Measurements from ENCODE around the gene RSBN1. TPM values are rescaled to one million over a fixed set of nuclear protein-coding genes. Genes with fewer than 3 reads are reported as not detected.

RSBN1 gene
- total and polyA plus RNA-seq, 10 of the 15 experiments (the other 5 are each of a cell fraction or from before 2014, with no cell fraction given), result 2.9 to 26.8 (median 11.5) TPM

DNA sequence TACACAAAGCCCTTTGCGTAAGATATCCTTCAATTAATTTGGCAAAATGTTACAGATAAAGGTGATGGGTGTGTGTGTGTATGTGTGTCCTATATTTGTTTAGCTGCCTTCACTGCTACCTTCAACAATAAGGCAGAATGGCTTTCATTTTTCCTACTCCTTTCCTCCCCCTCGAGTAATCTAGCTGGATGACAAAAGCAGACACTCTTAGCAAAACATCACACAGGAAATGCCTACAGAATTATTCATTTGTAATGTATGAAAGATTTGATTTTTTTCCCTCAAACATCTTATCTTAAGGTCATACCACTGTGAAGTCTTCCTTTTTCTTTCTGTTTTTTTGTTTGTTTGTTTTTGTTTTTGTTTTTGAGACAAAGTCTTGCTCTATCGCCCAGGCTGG, 48.6 kb upstream of the RSBN1 start (continued):
- TF ChIP-seq, protein P1, sequence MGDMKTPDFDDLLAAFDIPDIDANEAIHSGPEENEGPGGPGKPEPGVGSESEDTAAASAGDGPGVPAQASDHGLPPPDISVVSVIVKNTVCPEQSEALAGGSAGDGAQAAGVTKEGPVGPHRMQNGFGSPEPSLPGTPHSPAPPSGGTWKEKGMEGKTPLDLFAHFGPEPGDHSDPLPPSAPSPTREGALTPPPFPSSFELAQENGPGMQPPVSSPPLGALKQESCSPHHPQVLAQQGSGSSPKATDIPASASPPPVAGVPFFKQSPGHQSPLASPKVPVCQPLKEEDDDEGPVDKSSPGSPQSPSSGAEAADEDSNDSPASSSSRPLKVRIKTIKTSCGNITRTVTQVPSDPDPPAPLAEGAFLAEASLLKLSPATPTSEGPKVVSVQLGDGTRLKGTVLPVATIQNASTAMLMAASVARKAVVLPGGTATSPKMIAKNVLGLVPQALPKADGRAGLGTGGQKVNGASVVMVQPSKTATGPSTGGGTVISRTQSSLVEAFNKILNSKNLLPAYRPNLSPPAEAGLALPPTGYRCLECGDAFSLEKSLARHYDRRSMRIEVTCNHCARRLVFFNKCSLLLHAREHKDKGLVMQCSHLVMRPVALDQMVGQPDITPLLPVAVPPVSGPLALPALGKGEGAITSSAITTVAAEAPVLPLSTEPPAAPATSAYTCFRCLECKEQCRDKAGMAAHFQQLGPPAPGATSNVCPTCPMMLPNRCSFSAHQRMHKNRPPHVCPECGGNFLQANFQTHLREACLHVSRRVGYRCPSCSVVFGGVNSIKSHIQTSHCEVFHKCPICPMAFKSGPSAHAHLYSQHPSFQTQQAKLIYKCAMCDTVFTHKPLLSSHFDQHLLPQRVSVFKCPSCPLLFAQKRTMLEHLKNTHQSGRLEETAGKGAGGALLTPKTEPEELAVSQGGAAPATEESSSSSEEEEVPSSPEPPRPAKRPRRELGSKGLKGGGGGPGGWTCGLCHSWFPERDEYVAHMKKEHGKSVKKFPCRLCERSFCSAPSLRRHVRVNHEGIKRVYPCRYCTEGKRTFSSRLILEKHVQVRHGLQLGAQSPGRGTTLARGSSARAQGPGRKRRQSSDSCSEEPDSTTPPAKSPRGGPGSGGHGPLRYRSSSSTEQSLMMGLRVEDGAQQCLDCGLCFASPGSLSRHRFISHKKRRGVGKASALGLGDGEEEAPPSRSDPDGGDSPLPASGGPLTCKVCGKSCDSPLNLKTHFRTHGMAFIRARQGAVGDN (IDR thresholded peaks at IDR 0.05), result no peak
- TF ChIP-seq CEBPB (IDR thresholded peaks at IDR 0.05; ENCODE audit: borderline replicate concordance in 1 of 2, low read depth in 2 of 2, low read length in 2 of 2), result no peak
- no peak for TF ChIP-seq SIX5 (IDR thresholded peaks at IDR 0.05; ENCODE audit: low read depth, low read length, severe bottlenecking)
- TF ChIP-seq STAT3 (IDR thresholded peaks at IDR 0.05; ENCODE audit: low read depth, low read length), result no peak
- no peak for TF ChIP-seq TCF12 (IDR thresholded peaks at IDR 0.05; ENCODE audit: low read depth, low read length)
- TF ChIP-seq EZH2 (IDR thresholded peaks at IDR 0.05; ENCODE audit: borderline replicate concordance, control insufficient read depth, low read depth, low read length), result no peak
- no peak for TF ChIP-seq ZNF217 (IDR thresholded peaks at IDR 0.05)
- TF ChIP-seq, protein P2, sequence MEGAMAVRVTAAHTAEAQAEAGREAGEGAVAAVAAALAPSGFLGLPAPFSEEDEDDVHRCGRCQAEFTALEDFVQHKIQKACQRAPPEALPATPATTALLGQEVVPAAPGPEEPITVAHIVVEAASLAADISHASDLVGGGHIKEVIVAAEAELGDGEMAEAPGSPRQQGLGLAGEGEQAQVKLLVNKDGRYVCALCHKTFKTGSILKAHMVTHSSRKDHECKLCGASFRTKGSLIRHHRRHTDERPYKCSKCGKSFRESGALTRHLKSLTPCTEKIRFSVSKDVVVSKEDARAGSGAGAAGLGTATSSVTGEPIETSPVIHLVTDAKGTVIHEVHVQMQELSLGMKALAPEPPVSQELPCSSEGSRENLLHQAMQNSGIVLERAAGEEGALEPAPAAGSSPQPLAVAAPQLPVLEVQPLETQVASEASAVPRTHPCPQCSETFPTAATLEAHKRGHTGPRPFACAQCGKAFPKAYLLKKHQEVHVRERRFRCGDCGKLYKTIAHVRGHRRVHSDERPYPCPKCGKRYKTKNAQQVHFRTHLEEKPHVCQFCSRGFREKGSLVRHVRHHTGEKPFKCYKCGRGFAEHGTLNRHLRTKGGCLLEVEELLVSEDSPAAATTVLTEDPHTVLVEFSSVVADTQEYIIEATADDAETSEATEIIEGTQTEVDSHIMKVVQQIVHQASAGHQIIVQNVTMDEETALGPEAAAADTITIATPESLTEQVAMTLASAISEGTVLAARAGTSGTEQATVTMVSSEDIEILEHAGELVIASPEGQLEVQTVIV (IDR thresholded peaks at IDR 0.05; ENCODE audit: borderline replicate concordance, partially characterized antibody), result no peak
- TF ChIP-seq EED (IDR thresholded peaks at IDR 0.05; ENCODE audit: low read depth), result no peak
- TF ChIP-seq HDAC2 (IDR thresholded peaks at IDR 0.05), result no peak
- TF ChIP-seq MEF2B (IDR thresholded peaks at IDR 0.05; ENCODE audit: partially characterized antibody, poor library complexity, severe bottlenecking), result no peak
- no peak for TF ChIP-seq ZZZ3 (IDR thresholded peaks at IDR 0.05; ENCODE audit: control insufficient read depth, insufficient read length, low read depth)
- no peak for TF ChIP-seq RB1 (IDR thresholded peaks at IDR 0.05; ENCODE audit: borderline replicate concordance)
- no peak for TF ChIP-seq GABPA (IDR thresholded peaks at IDR 0.05; ENCODE audit: low read depth)
- TF ChIP-seq, protein P3, sequence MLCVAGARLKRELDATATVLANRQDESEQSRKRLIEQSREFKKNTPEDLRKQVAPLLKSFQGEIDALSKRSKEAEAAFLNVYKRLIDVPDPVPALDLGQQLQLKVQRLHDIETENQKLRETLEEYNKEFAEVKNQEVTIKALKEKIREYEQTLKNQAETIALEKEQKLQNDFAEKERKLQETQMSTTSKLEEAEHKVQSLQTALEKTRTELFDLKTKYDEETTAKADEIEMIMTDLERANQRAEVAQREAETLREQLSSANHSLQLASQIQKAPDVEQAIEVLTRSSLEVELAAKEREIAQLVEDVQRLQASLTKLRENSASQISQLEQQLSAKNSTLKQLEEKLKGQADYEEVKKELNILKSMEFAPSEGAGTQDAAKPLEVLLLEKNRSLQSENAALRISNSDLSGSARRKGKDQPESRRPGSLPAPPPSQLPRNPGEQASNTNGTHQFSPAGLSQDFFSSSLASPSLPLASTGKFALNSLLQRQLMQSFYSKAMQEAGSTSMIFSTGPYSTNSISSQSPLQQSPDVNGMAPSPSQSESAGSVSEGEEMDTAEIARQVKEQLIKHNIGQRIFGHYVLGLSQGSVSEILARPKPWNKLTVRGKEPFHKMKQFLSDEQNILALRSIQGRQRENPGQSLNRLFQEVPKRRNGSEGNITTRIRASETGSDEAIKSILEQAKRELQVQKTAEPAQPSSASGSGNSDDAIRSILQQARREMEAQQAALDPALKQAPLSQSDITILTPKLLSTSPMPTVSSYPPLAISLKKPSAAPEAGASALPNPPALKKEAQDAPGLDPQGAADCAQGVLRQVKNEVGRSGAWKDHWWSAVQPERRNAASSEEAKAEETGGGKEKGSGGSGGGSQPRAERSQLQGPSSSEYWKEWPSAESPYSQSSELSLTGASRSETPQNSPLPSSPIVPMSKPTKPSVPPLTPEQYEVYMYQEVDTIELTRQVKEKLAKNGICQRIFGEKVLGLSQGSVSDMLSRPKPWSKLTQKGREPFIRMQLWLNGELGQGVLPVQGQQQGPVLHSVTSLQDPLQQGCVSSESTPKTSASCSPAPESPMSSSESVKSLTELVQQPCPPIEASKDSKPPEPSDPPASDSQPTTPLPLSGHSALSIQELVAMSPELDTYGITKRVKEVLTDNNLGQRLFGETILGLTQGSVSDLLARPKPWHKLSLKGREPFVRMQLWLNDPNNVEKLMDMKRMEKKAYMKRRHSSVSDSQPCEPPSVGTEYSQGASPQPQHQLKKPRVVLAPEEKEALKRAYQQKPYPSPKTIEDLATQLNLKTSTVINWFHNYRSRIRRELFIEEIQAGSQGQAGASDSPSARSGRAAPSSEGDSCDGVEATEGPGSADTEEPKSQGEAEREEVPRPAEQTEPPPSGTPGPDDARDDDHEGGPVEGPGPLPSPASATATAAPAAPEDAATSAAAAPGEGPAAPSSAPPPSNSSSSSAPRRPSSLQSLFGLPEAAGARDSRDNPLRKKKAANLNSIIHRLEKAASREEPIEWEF (IDR thresholded peaks at IDR 0.05; ENCODE audit: insufficient replicate concordance, low read depth, low read length), result no peak

Data from GM12878 (cell line).